Right lung (tissue), 5 donors: Measurements from ENCODE around the gene CABYR. TPM values are rescaled to one million over a fixed set of nuclear protein-coding genes. Genes with fewer than 3 reads are reported as not detected.
A peak's percentile ranks its signal among the peaks of the same experiment; 100 is the strongest.
"Not testable (repeated sequence)": the region's sequence is repeated elsewhere in the genome, so short reads cannot be mapped to it uniquely, and the experiment has no call there.

Experiments used
- DNase-seq, 2 donors: peaks; one replicate each; pipeline ENCODE4 v3.0.0-alpha.2; 2013
- polyA plus RNA-seq, 5 donors: library from polyadenylated mRNA; unstranded; fragments of 120-200 nt; gene quantifications; one replicate each; pipeline versions ENCODE4 v1.2.1 to v1.2.3, GENCODE V29; 2013; ENCODE audit warnings: inconsistent platforms in 1 of 5, low replicate concordance in 1 of 5; ENCODE audit not compliant: insufficient read length in 5 of 5, insufficient read depth in 1 of 5

Gene CABYR
- polyA plus RNA-seq, 5 donors = 3.2 to 8.8 (median 5.4) TPM

DNA sequence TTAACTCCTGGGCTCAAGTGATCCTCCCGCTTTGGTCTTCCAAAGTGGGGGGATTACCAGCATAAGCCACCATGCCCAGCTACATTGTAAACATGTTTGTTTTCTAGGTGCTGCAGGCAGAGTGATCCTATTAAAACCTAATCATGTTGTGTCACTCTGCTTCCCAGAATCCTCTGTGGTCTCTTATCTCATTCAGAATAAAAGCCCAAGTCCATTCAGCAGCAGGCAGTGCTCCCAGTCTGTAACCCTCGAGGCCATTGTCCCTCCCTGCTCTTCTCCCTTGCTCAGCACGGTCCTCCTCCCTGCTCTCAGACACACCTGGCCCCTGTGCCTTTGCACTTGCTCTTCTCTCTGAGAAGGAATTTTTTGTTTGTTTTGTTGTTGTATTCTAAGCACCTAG lies 11.1 kb upstream of the CABYR start:
- no peak for DNase-seq

DNA sequence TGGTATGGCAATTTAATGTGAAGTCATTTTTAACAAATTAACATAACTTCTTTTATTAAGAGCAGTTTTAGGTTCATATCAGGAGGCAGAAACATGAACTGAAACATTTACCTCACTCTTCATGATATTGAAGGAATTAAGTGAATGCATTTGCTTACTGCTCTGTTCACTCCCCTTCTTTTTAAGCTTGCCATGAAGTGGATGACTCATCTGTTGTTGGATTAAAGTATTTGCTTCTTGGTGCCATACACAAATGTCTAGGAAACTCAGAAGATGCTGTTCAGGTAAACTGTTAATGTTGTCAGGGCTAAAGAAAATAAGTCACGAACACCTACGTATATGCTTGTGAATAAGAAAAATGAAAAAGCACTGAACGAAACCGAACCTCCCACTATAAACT lies 10.2 kb upstream of the CABYR start:
- DNase-seq = no peak

GRCh38 chr18:24130494-24130893 lies 8.4 kb upstream of the CABYR start:
- no peak for DNase-seq

DNA sequence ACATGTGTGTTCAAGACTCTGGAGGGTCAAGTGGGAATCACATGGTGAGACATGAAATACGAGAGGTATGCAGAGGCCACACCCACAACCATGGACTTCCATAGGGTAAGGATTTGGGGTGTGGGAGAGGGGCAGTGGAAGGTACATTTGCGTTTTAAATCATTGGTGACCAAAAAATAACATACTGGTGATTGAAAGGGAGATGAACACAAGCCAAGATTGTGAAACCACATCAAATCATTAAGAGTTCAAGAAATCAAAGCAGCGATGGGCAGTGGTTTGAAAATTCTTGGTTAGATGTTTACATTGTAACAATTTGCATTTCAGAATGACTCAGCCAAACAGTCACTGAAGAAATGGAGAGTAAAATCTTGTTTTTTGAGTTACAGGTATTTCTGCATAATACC lies 1.9 kb upstream of the CABYR start:
- DNase-seq = no peak

DNA sequence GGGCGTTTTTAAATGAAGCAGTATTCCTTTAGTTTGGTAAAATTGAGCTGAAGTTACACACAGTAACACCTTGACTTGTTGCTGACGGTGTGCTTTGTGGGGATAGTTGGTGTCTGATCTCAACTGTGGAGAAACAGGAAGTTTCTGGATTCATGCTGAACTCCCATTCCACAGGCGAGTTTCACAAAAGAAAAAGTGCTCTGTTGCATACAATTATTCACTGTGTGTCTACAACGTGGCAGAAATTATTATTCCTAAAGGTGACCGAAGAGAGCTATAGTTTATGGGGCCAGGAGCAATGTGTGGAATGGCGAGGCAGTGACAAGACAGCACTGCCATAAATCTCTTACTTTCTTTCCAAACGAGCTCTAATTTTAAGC lies 463 bp upstream of the CABYR start:
- no peak for DNase-seq

- DNase-seq = no peak
Measured at GRCh38 chr18:24140697-24141096, 1.8 kb downstream of the CABYR start.

DNA sequence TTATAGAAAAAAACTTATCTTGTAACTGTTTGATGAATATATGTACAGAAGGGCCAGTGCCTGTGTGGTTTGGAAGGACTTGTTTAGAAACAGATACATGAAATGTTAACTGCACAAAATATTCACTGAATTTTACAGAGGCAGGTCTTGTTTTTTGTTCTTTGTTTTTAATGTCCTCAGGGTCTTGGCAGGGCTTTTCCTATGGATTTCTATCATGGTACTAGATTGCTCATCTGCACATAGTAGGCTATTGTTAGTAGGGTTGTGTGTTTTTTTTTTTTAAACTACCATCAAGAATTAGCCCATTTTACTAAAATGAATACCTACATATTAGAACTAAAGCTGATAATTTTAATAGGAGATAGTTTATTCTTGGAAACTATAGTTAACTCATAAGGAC lies 3.5 kb downstream of the CABYR start:
- no peak for DNase-seq

DNA sequence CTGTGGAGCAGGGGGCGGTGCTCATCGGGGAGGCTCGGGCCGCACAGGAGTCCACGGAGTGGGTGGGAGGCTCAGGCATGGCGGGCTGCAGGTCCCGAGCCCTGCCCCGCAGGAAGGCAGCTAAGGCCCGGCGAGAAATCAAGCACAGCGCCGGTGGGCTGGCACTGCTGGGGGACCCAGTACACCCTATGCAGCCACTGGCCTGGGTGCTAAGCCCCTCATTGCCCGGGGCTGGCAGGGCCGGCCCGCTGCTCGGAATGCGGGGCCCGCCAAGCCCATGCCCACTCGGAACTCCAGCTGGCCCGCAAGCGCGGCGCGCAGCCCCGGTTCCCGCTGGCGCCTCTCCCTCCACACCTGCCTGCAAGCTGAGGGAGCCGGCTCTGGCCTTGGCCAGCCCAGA lies 10.7 kb downstream of the CABYR start:
- not testable (repeated sequence) for DNase-seq

DNA sequence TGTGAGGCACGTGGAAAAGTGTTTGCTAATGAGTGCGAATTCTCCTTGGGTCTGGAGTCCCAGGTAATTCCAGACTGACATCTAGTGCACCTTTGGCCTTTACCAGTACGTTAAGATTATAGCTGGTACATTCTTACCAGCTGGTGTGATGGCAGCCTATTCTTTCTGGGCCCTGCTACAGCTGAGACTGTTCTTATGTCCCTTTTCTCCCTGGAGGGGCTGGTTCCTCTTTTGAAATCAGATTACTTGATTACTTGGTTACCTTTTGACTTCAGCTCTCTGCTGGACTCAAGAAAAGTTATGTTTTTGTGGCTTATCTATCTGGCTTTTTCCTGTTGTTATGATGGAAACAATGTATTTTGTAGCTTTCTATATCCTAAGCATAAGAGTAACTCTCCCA lies 14.5 kb downstream of the CABYR start:
- DNase-seq = no peak

DNA sequence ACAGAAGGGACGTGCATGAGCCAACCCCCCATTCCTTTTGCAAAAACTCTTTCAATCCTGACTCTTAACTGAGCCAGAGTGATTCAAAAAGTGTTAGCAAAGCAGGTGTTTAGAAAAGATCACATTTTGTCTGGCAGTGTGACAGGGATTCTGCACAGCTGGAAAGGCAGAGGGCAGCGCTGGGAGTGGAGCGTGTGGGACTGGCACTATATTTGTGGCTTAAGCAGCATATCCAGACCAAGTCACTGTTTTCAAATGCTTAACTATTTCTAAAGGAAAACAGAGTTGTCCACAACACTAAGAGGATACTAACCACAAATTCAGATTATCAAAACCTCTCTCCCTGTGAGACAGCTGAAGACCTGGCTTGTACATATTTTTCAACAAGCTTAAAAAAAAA lies 19.0 kb downstream of the CABYR start:
- DNase-seq = no peak

DNA sequence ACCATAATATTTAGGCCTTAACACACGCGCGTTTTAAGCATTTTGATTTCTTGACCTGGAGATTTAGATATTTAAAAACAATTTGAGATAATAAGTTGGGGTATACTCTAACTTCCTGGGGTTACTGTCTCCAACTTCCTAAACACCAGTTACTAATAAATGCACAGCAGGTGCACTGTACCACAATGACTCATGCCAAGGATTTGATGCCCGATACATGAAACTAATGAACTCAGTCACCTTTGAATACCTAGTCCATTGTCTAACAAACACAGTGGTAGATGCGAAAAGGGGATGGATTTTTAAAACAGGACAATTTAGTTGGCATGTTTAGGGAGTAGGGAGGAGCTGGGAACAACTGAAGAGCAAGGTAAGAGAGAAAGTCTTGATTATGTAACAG lies 21.2 kb downstream of the CABYR start:
- DNase-seq = no peak

- DNase-seq = no peak
Measured at GRCh38 chr18:24161304-24161703, 22.4 kb downstream of the CABYR start.

DNA sequence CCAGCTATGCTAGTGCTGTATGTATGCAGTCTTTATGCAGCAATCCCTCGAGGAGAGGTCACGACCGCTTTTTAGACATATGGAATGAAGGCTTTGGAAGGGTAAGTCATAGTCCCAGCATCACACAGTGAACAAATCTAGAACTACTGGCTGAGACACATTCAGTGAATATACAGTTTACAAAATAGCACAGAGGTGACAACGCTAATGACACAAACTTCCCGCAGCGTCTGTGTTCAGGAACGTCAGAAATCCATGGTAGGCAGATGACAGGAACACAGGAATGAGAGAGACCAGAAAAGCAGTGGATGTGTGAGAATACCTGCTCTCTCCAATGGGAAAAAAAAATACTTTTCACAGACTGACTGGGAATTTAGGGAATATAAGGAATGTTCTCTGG lies 29.6 kb downstream of the CABYR start:
- no peak for DNase-seq

DNA sequence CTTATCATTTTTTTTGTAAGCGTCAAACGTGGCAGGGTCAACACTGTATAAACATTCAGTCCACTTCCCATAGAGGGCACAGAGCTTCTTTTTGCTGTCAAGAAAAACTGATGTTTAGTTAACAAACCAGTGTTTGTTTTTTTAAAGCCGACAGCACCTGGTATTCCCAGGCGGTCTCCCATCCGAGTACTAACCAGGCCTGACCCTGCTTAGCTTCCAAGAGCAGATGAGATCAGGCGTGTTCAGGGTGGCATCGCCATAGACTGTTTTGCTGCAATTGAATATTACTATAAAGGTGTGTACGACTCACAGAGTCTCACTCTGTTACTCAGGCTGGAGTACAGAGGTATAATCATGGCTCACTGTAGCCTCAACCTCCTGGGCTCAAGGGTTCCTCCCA lies 31.5 kb downstream of the CABYR start:
- DNase-seq = no peak

GRCh38 chr18:24173997-24174396 lies 35.1 kb downstream of the CABYR start:
- no peak for DNase-seq

DNA sequence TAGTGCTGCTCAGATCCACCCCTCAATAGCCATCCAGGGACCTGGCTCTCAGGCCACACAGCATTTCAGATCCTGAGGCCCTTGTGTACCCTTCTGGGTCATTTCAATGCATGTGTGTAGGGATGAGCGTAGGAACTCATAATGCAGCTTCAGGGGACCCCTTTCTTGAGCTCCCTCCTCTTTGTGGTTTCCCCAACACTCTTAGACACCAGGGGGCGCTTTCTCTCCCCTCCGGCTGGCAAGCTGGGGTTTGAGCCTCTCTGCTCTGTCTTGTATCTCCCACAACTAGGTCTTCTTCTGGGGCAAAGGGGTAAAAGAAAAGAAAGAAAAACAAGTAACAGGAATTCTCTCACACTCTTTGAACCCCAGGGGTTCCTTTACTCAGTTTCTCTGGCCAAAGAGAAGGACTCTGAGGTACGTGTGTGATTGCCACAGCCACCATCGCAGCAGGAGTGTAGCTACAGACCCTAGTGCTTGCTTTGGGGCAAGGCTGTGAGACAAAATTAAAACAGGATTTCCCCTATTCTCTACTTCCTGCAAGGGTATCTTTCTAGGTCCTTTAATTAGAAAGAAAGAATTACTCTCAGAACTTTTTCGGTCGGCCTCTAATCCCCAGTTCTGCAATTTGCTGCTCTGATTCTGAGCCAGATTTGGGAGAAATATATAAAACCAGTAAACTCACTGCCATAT lies 38.0 kb downstream of the CABYR start:
- peak in 1 of 2 donors; percentile 32 for DNase-seq

- no peak for DNase-seq
Measured at GRCh38 chr18:24177499-24178133, 38.8 kb downstream of the CABYR start.

GRCh38 chr18:24180048-24180447 lies 41.2 kb downstream of the CABYR start:
- DNase-seq = no peak

- no peak for DNase-seq
Measured at GRCh38 chr18:24181806-24182205, 42.9 kb downstream of the CABYR start.

GRCh38 chr18:24185805-24186204 lies 46.9 kb downstream of the CABYR start:
- no peak for DNase-seq

DNA sequence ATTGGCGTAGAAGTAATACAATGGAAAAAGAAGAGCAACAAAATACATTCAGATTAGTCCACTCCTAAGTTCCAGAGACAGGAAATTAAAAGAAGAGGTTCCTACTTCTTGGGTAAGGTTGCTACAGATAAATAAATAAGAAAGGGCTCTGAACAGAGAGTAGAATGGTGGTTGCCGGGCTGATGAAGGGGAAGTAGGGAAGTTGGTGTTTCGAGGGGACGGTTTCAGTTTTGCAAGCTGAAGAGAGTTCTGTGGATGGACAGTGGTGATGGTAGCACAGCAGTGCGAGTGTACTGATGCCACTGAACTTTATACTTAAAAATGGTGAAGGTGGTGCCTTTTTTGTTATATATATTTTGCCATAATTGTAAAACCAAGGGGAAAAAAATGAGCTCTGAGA lies 48.2 kb downstream of the CABYR start:
- no peak for DNase-seq

DNA sequence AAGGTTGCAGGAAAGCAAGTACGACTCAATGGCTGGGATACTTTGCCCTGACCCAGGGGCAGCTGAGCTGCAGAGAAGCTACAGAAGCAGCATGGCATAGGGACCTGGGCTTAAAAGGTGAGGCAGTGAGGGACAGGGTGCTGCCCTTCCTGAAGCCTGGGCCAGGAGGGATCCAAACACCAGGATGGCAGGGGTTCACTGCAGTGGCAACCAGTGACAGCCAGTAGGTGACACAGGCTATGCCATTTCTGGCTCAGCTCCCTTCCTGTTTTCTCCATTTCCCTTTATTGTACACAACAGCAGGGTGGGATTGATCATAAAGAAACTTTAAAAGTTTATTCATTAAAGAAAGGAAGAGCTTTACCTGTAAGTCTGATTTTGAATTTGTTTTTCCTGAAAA lies 48.8 kb downstream of the CABYR start:
- no peak for DNase-seq

DNA sequence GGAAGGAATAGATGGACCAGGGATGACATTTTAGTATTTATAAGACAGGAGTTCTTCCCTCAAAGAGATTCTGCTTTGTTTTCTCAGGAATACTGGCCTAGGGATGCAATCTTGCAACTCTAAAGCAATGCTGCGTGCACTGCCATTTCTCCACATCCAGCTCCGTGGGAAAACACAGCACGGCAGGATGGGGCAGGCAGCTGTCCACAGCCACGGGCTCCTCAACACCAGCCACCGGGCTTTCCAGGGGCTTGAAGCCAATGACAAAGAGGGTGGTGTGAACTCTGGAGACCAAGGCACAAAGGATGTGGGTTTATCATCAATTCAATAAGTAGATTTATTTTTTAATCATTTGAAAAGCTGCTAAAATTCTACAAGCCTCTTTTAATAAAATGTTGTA lies 49.3 kb downstream of the CABYR start:
- no peak for DNase-seq

GRCh38 chr18:24189007-24189528 lies 50.2 kb downstream of the CABYR start:
- peak in 1 of 2 donors; percentile 40 for DNase-seq
